ENCODE measurements around the gene KRT78. TPM values are rescaled to one million over a fixed set of nuclear protein-coding genes. Genes with fewer than 3 reads are reported as not detected.
A peak's percentile ranks its signal among the peaks of the same experiment; 100 is the strongest.

Gene KRT78
- total and polyA plus RNA-seq, 2 of the 13 experiments (the other 11 are each of a cell fraction or from before 2014, with no cell fraction given), result not detected

- H3K36me3 ChIP-seq (replicated peaks in 1 of 2; ENCODE audit: control insufficient read depth in 1 of 2, insufficient read depth in 2 of 2, low read length in 2 of 2), result no peaks in the 10 kb centered on the region
- H3K9me3 ChIP-seq (ENCODE audit: low read length), result no peaks in the 10 kb centered on the region
- H3K4me3 ChIP-seq (replicated peaks in 1 of 3; ENCODE audit: insufficient read depth in 1 of 3, low read depth in 2 of 3, low read length in 3 of 3), result no peak overlapping the region
- no peak for TF ChIP-seq ESRRA (CRISPR knock-in tag; IDR thresholded peaks at IDR 0.05; ENCODE audit: low read depth)
- no peak for TF ChIP-seq ZSCAN12 (CRISPR knock-in tag; IDR thresholded peaks at IDR 0.05)
- no peak for TF ChIP-seq ZNF232 (CRISPR knock-in tag; IDR thresholded peaks at IDR 0.05; ENCODE audit: borderline replicate concordance)
- TF ChIP-seq LCORL (IDR thresholded peaks at IDR 0.05), result no peak
- no peak for TF ChIP-seq LCORL (CRISPR knock-in tag; IDR thresholded peaks at IDR 0.05)
- TF ChIP-seq, protein P1, sequence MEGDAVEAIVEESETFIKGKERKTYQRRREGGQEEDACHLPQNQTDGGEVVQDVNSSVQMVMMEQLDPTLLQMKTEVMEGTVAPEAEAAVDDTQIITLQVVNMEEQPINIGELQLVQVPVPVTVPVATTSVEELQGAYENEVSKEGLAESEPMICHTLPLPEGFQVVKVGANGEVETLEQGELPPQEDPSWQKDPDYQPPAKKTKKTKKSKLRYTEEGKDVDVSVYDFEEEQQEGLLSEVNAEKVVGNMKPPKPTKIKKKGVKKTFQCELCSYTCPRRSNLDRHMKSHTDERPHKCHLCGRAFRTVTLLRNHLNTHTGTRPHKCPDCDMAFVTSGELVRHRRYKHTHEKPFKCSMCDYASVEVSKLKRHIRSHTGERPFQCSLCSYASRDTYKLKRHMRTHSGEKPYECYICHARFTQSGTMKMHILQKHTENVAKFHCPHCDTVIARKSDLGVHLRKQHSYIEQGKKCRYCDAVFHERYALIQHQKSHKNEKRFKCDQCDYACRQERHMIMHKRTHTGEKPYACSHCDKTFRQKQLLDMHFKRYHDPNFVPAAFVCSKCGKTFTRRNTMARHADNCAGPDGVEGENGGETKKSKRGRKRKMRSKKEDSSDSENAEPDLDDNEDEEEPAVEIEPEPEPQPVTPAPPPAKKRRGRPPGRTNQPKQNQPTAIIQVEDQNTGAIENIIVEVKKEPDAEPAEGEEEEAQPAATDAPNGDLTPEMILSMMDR (CRISPR knock-in tag; IDR thresholded peaks at IDR 0.05), result no peak
- TF ChIP-seq PHB2 (IDR thresholded peaks at IDR 0.05; ENCODE audit: partially characterized antibody), result no peak
- TF ChIP-seq TAF15 (IDR thresholded peaks at IDR 0.05; ENCODE audit: low read depth, low read length, poor library complexity, severe bottlenecking), result no peak
- TF ChIP-seq ZNF383 (CRISPR knock-in tag; IDR thresholded peaks at IDR 0.05; ENCODE audit: borderline replicate concordance), result no peak
- no peak for TF ChIP-seq ZNF670 (CRISPR knock-in tag; IDR thresholded peaks at IDR 0.05; ENCODE audit: borderline replicate concordance)
- TF ChIP-seq SNAPC5 (CRISPR knock-in tag; IDR thresholded peaks at IDR 0.05; ENCODE audit: borderline replicate concordance), result no peak
- no peak for TF ChIP-seq NR2F1 (CRISPR knock-in tag; IDR thresholded peaks at IDR 0.05)
- no peak for TF ChIP-seq ZNF530 (CRISPR knock-in tag; IDR thresholded peaks at IDR 0.05; ENCODE audit: low read depth)
- no peak for TF ChIP-seq SOX6 (IDR thresholded peaks at IDR 0.05)
- TF ChIP-seq SOX6 (CRISPR knock-in tag; IDR thresholded peaks at IDR 0.05), result no peak
- TF ChIP-seq BATF2 (CRISPR knock-in tag; IDR thresholded peaks at IDR 0.05), result no peak
- no peak overlapping the region for H3K4me2 ChIP-seq (ENCODE audit: low read depth, low read length)
- H3K79me2 ChIP-seq (ENCODE audit: insufficient read depth, low read length), result no peaks in the 10 kb centered on the region
- BruUV-seq (replicated peaks), result no TSS peak
- FAIRE-seq, result no peak
- DNase-seq (ENCODE audit: low spot score), result no peak
- in situ Hi-C loops (cut with HindIII; ENCODE audit: extremely low pct_ligation_motif_present, low pct_unique_long_range_greater_than_20kb) (no loop called here), intact Hi-C loops (cut with micrococcal nuclease; ENCODE audit: unreplicated experiment) (no loop called here)
- ChIA-PET CTCF (ENCODE audit: low intra/inter-chr PET ratio, low total read pairs) (no interaction called here), POLR2A (no interaction called here)
- ATAC-seq, result 0 out of 3 replicates have a peak, but pooled peaks have one; percentile 21
- WGBS (ENCODE audit: low lambda C conversion rate), result 0% methylated on average over 1 of the region's 4 CpGs
- no peaks in the 10 kb centered on the region for H3K4me1 ChIP-seq (ENCODE audit: insufficient read depth, low read length)
- H3K27me3 ChIP-seq (ENCODE audit: control insufficient read depth in 1 of 2, insufficient read depth in 2 of 2, low read length in 2 of 2), result peaks cover 5 to 53% of the 10 kb centered on the region in 2 experiments
- no peak overlapping the region for H3K9ac ChIP-seq (ENCODE audit: insufficient read depth, low read depth, low read length)
- no peaks in the 10 kb centered on the region for H4K20me1 ChIP-seq (ENCODE audit: insufficient read depth, low read length)
- H3K27ac ChIP-seq (ENCODE audit: extremely low read length, insufficient read depth, low read length), result no peak overlapping the region
- H2AFZ ChIP-seq (ENCODE audit: low read length), result no peak overlapping the region
Measured at GRCh38 chr12:52834727-52835001, 14.1 kb downstream of the KRT78 start.
